Measurements from ENCODE around the gene ZNF839. TPM values are rescaled to one million over a fixed set of nuclear protein-coding genes. Genes with fewer than 3 reads are reported as not detected.

The ZNF839 gene
- total and polyA plus RNA-seq, 2 experiments from 2014 or later = 7.9 to 10.0 TPM

DNA sequence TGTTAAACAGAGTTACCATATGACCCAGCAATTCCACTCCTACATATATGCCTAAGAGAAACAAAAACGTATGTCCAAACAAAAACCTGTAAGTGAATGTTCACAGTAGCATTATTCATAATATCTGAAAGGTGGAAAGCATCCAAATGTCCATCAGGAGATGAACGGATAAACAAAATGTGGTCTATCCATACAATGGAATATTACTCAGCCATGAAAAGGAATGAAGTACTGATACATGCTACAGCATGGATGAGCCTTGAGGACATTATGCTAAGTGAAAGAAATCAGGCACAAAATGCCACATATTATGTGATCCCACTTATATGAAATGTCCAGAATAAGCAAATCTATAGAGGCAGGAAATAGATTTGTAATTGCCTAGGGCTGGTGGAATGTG is 31.4 kb upstream of the ZNF839 start:
- Histone ChIP-seq H3K4me2 (no peak overlapping the region), H3K27ac (ENCODE audit: low read depth) (no peak overlapping the region), H3K4me1 (ENCODE audit: insufficient read depth) (no peaks in the 10 kb centered on the region), H3F3A (replicated peaks; ENCODE audit: low read depth) (no peaks in the 10 kb centered on the region), H3K79me2 (replicated peaks; ENCODE audit: insufficient read depth) (no peaks in the 10 kb centered on the region), H3K9me2 (ENCODE audit: insufficient read depth) (no peaks in the 10 kb centered on the region), H3K36me3 (ENCODE audit: insufficient read depth) (no peaks in the 10 kb centered on the region), H4K20me1 (replicated peaks; ENCODE audit: insufficient read depth) (no peaks in the 10 kb centered on the region), H3K4me3 (no peak overlapping the region), H3K27me3 (ENCODE audit: insufficient read depth) (no peaks in the 10 kb centered on the region), H2AFZ (no peak overlapping the region)
- Mint-ChIP-seq H3K27me3 (ENCODE audit: insufficient read depth, low read depth, poor library complexity) (peaks cover 7% of the 10 kb centered on the region), H3K9me3 (peaks cover 6% of the 10 kb centered on the region; the same call in 2 of the 3 replicates), H3K4me3 (no peak overlapping the region), H3K27ac (no peak overlapping the region), H3K4me1 (no peaks in the 10 kb centered on the region), H3K36me3 (ENCODE audit: low read depth) (no peaks in the 10 kb centered on the region)
- ATAC-seq (no peak), DNase-seq (ENCODE audit: low spot score) (no peak)
- TF ChIP-seq ZNF114 (CRISPR knock-in tag; IDR thresholded peaks at IDR 0.05) (no peak), ZNF331 (CRISPR knock-in tag; IDR thresholded peaks at IDR 0.05; ENCODE audit: low read depth) (no peak), NANOG (IDR thresholded peaks at IDR 0.05; ENCODE audit: borderline replicate concordance) (no peak), EZH2phosphoT487 (IDR thresholded peaks at IDR 0.05; ENCODE audit: unreplicated experiment) (no peak), STAT1 (IDR thresholded peaks at IDR 0.05; ENCODE audit: unreplicated experiment) (no peak), EZH2 (IDR thresholded peaks at IDR 0.05; ENCODE audit: low read depth, unreplicated experiment) (no peak), CREB1 (CRISPR knock-in tag; IDR thresholded peaks at IDR 0.05; ENCODE audit: low read depth) (no peak), JUNB (IDR thresholded peaks at IDR 0.05; ENCODE audit: unreplicated experiment) (no peak), POLR2AphosphoS5 (IDR thresholded peaks at IDR 0.05; ENCODE audit: low read depth) (no peak)
- TF ChIP-seq, protein P1, sequence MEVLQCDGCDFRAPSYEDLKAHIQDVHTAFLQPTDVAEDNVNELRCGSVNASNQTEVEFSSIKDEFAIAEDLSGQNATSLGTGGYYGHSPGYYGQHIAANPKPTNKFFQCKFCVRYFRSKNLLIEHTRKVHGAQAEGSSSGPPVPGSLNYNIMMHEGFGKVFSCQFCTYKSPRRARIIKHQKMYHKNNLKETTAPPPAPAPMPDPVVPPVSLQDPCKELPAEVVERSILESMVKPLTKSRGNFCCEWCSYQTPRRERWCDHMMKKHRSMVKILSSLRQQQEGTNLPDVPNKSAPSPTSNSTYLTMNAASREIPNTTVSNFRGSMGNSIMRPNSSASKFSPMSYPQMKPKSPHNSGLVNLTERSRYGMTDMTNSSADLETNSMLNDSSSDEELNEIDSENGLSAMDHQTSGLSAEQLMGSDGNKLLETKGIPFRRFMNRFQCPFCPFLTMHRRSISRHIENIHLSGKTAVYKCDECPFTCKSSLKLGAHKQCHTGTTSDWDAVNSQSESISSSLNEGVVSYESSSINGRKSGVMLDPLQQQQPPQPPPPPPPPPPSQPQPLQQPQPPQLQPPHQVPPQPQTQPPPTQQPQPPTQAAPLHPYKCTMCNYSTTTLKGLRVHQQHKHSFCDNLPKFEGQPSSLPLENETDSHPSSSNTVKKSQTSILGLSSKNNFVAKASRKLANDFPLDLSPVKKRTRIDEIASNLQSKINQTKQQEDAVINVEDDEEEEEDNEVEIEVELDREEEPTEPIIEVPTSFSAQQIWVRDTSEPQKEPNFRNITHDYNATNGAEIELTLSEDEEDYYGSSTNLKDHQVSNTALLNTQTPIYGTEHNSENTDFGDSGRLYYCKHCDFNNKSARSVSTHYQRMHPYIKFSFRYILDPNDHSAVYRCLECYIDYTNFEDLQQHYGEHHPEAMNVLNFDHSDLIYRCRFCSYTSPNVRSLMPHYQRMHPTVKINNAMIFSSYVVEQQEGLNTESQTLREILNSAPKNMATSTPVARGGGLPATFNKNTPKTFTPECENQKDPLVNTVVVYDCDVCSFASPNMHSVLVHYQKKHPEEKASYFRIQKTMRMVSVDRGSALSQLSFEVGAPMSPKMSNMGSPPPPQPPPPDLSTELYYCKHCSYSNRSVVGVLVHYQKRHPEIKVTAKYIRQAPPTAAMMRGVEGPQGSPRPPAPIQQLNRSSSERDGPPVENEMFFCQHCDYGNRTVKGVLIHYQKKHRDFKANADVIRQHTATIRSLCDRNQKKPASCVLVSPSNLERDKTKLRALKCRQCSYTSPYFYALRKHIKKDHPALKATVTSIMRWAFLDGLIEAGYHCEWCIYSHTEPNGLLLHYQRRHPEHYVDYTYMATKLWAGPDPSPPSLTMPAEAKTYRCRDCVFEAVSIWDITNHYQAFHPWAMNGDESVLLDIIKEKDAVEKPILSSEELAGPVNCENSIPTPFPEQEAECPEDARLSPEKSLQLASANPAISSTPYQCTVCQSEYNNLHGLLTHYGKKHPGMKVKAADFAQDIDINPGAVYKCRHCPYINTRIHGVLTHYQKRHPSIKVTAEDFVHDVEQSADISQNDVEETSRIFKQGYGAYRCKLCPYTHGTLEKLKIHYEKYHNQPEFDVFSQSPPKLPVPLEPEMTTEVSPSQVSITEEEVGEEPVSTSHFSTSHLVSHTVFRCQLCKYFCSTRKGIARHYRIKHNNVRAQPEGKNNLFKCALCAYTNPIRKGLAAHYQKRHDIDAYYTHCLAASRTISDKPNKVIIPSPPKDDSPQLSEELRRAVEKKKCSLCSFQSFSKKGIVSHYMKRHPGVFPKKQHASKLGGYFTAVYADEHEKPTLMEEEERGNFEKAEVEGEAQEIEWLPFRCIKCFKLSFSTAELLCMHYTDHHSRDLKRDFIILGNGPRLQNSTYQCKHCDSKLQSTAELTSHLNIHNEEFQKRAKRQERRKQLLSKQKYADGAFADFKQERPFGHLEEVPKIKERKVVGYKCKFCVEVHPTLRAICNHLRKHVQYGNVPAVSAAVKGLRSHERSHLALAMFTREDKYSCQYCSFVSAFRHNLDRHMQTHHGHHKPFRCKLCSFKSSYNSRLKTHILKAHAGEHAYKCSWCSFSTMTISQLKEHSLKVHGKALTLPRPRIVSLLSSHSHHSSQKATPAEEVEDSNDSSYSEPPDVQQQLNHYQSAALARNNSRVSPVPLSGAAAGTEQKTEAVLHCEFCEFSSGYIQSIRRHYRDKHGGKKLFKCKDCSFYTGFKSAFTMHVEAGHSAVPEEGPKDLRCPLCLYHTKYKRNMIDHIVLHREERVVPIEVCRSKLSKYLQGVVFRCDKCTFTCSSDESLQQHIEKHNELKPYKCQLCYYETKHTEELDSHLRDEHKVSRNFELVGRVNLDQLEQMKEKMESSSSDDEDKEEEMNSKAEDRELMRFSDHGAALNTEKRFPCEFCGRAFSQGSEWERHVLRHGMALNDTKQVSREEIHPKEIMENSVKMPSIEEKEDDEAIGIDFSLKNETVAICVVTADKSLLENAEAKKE (CRISPR knock-in tag; IDR thresholded peaks at IDR 0.05) = no peak
- TF ChIP-seq, protein P2, sequence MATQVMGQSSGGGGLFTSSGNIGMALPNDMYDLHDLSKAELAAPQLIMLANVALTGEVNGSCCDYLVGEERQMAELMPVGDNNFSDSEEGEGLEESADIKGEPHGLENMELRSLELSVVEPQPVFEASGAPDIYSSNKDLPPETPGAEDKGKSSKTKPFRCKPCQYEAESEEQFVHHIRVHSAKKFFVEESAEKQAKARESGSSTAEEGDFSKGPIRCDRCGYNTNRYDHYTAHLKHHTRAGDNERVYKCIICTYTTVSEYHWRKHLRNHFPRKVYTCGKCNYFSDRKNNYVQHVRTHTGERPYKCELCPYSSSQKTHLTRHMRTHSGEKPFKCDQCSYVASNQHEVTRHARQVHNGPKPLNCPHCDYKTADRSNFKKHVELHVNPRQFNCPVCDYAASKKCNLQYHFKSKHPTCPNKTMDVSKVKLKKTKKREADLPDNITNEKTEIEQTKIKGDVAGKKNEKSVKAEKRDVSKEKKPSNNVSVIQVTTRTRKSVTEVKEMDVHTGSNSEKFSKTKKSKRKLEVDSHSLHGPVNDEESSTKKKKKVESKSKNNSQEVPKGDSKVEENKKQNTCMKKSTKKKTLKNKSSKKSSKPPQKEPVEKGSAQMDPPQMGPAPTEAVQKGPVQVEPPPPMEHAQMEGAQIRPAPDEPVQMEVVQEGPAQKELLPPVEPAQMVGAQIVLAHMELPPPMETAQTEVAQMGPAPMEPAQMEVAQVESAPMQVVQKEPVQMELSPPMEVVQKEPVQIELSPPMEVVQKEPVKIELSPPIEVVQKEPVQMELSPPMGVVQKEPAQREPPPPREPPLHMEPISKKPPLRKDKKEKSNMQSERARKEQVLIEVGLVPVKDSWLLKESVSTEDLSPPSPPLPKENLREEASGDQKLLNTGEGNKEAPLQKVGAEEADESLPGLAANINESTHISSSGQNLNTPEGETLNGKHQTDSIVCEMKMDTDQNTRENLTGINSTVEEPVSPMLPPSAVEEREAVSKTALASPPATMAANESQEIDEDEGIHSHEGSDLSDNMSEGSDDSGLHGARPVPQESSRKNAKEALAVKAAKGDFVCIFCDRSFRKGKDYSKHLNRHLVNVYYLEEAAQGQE (IDR thresholded peaks at IDR 0.05; ENCODE audit: unreplicated experiment) = no peak
- TF ChIP-seq, protein P3, sequence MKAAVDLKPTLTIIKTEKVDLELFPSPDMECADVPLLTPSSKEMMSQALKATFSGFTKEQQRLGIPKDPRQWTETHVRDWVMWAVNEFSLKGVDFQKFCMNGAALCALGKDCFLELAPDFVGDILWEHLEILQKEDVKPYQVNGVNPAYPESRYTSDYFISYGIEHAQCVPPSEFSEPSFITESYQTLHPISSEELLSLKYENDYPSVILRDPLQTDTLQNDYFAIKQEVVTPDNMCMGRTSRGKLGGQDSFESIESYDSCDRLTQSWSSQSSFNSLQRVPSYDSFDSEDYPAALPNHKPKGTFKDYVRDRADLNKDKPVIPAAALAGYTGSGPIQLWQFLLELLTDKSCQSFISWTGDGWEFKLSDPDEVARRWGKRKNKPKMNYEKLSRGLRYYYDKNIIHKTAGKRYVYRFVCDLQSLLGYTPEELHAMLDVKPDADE (IDR thresholded peaks at IDR 0.05) = no peak

Data from GM23338 (cell line).